ENCODE results near the gene CST3.
"Not testable (repeated sequence)": the region's sequence is repeated elsewhere in the genome, so short reads cannot be mapped to it uniquely, and the experiment has no call there.

Gene CST3

GRCh38 chr20:23629542-23630391, 8.0 kb downstream of the CST3 start:
- no peak for DNase-seq (ENCODE audit: extremely low read depth in 1 of 2, low read depth in 1 of 2)

- no peak for DNase-seq (ENCODE audit: extremely low read depth in 1 of 2, low read depth in 1 of 2)
Measured at GRCh38 chr20:23629017-23629541, 8.7 kb downstream of the CST3 start.

- no peak for DNase-seq (ENCODE audit: extremely low read depth in 1 of 2, low read depth in 1 of 2)
Measured at GRCh38 chr20:23628402-23629016, 9.2 kb downstream of the CST3 start.

GRCh38 chr20:23627501-23627900, 10.3 kb downstream of the CST3 start:
- DNase-seq (ENCODE audit: extremely low read depth in 1 of 2, low read depth in 1 of 2): no peak

DNA sequence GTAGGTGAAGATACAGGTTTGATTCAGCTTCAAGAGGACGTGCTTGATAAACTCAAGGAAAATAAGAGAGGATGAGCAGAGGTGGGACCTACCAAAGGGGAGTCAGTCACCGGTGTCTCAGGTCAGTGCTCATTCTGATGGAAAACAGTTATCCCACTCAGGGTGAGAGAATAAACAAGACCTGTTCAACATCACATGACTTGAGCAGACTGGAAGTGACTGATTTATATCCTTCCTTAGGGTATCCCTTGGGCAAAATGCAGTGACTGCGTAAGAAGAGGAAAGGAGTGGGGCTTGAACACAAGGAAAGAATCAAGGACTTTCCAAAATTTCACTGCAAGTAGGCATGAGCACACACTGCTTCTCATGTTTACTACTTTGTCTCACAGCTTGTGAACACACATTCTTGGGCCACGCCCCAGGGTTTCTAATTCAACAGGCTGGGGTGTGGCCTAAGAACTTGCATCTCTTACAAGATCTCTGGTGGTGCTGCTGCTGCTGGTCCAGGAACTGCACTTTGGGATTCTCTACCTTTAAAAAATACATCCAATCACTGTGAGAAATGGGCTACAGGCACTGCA, 11.6 kb downstream of the CST3 start:
- no peak for DNase-seq (ENCODE audit: extremely low read depth in 1 of 2, low read depth in 1 of 2)

GRCh38 chr20:23625236-23625964, 12.4 kb downstream of the CST3 start:
- no peak for DNase-seq (ENCODE audit: extremely low read depth in 1 of 2, low read depth in 1 of 2)

DNA sequence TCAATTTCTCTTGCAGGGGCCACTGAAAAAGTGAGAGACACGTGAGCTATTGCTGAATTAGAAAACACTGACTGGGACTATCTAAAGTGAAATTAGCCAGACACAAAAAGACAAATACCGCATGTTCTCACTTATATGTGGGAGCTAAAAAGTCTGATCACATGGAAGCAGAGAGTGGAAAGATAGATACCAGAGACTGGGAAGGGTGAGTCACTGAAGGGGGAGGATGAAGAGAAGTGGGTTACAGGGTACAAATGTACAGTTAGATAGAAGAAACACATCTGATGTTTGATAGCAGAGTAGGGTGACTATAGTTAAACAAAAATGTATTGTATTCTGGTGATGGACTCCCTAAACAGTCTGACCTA, 13.4 kb downstream of the CST3 start:
- no peak for DNase-seq (ENCODE audit: extremely low read depth in 1 of 2, low read depth in 1 of 2)

DNA sequence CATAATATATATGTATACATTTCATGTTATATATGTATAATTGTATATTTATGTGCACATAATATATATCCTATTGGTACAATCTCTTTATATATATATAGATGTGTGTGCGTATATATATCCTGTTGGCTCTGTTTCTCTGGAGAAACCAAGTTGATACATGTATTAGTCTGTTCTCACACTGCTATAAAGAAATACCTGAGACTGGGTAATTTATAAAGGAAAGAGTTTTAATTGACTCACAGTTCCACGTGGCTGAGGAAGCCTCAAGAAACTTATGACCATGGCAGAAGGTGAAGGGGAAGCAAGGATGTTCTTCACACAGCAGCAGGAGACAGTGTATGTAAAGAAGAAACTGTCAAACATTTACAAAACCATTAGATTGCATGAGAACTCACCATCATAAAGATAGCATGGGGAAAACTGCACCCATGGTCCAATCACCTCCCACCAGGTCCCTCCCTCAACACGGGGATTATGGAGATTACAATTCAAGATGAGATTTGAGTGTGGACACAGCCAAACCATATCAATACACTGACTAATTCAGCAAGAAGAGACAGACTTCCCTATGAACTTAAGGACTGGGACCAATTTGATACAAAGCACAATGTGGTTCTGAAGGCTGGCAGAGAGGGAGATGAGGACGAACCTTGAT, 14.0 kb downstream of the CST3 start:
- DNase-seq (ENCODE audit: extremely low read depth in 1 of 2, low read depth in 1 of 2): no peak

DNA sequence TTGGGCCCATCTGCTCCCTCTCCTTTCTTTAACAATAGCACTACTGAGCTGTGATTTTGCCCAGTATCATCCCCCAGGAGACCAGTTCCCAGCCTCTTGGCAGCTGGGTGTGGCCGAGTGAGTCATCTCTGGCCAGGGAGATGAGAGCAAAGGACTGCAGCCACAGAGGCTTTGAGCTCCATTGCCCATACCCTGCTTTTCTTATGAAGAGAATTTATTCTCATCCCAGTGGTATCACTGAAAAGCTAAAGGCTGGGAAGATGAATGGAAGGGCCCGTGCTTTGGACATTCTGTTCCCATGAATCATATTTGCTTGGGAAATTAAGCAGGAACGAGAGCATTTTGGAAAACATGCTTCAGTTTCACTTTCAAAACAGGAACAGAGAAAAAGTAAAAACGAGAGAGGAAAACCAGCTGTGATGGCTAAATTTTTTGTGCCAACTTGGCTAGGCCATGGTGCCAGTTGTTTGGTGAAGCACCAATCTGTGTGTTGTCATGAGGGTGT, 14.9 kb downstream of the CST3 start:
- no peak for DNase-seq (ENCODE audit: extremely low read depth in 1 of 2, low read depth in 1 of 2)

GRCh38 chr20:23622401-23622800, 15.4 kb downstream of the CST3 start:
- not testable (repeated sequence) for DNase-seq (ENCODE audit: extremely low read depth in 1 of 2, low read depth in 1 of 2)

GRCh38 chr20:23620670-23621386, 16.9 kb downstream of the CST3 start:
- DNase-seq (ENCODE audit: extremely low read depth in 1 of 2, low read depth in 1 of 2): not testable (repeated sequence)

- DNase-seq (ENCODE audit: extremely low read depth in 1 of 2, low read depth in 1 of 2): no peak
Measured at GRCh38 chr20:23614163-23614562, 23.6 kb downstream of the CST3 start.

- DNase-seq (ENCODE audit: extremely low read depth in 1 of 2, low read depth in 1 of 2): no peak
Measured at GRCh38 chr20:23613676-23614075, 24.1 kb downstream of the CST3 start.

DNA sequence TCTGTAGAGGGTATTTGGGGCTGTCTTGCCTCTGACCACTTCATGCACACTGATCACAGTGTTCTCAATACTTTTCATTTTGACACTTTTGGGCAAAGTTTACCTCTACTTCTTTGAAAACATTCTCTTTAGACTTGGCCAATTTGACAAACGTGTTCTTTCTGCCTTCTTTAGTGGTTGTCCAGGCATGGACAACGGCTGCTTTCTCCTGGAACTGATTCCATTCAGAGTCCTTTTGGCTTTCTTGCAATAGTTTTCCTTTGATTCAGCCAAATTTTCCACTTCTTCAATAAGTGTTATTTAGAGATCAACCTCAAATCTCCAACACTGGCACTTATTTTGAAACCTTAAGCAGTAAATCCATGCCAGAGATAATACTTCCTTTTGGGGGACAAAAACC, 25.4 kb downstream of the CST3 start:
- DNase-seq (ENCODE audit: extremely low read depth in 1 of 2, low read depth in 1 of 2): no peak

DNA sequence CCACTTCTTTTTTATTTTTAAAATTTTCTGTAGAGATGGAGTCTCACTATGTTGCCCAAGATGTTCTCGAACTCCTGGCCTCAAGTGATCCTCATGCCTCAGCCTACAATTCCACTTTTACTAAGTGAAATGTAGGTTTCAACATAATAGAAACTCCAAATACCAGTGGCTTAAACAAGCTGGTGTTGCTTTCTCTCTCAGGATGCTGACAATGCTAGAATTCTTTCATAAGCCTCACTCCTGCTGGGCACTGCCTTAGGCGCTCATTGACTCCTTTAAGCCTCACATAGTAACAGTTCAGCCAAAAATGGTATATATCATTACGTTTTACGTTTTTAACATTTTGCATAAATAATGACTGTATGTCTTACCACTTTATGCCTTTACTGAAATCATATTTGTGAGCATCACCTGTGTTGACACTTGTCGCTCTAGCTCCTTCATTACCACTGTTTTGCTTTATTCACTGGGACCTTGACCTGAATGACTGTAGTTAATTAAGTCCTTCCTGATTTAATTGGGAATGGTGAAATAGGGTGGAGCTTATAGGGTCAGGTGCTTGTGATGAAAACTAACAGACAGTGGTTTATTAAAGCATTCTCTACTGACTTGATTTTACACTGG, 28.2 kb downstream of the CST3 start:
- no peak for DNase-seq (ENCODE audit: extremely low read depth in 1 of 2, low read depth in 1 of 2)

DNA sequence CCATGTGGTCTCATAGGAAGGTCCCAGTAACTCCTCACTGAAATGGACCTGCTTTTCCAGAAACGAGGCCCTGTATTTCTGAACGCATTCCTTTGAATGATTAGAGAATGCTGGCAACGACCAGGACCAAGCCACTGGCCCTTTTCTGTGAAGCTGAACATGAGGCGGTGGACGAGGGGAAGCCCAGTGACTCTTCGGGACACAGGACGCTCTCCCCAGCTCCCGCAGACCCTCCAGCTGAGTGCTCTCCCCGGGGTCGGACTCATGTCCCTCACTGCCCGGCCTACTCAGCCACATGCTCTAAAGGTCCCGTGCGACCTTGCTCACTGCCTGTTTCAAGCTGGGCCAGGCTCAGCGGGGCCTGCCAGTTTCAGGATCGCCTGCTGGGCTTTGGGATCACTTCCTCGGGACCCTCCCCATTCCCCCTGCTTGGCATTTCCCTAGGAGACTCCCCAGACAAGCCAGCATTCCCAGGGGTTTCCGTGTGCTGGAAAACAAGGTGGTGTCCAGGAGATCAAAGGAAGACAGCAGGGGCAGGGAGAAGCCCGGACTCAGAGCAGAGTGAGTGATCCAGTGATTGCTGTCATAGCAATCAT, 29.4 kb downstream of the CST3 start:
- DNase-seq (ENCODE audit: extremely low read depth in 1 of 2, low read depth in 1 of 2): no peak

DNA sequence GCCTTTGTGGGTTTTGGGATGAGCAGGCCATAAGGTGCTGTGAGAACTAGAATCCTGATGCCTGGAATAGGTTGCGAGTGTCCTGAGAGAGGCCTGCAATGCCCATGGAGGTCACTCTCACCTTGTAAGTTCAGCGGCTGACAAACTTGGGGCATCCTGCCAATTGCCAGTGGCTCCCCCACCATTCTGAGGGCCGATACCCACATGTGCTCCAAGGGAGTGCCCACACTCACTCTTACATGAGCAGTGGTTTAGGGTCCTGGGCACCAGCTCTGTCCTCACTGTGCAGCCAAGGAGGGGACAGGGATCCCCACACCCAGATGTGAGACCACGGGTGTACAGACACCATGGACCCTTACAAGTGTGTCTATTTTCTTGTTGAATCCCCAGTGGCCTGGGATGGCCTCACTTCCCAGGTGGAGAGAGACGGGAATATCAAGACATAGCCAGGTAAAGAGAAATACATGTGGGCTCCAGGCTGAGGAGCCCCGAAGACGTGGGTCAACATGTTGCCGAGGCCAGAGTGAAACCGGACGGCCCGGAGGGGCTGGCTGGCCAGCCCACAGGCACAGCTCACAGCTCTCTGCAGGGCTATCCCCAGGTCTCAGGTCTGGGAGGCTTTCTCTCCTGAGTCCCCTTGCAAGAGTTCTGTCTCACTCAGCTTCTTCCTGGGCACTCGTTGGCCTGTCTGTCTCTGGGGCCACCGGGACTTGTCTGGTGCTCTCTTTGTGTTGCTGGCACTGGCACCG, 30.1 kb downstream of the CST3 start:
- no peak for DNase-seq (ENCODE audit: extremely low read depth in 1 of 2, low read depth in 1 of 2)

DNA sequence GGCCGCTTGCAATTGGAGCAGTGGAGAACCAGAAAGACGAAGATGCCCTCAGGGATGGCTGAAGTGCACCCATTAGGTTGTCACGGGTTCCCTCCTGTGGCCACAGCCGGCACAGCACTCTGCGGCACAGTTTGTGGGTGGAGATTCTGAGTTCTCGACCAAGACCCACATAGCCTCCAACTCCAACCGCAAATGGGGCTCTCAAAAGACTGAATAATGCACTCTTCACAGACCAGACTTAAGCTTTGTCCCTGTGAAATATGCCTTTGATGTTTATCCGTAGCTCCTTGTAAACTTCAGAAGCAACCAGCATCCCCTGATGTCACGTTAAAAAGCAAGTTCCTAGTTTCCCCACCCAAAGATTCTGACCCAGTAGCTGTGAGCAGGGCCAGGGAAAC, 31.1 kb downstream of the CST3 start:
- peak; percentile 1 to 42 for DNase-seq (ENCODE audit: extremely low read depth in 1 of 2, low read depth in 1 of 2)

All from activated CD8-positive, alpha-beta memory T cell treated with anti-CD3 and anti-CD28 coated beads for 1 hour (primary cell).